HT1080 (cell line): ENCODE results near the gene SEMA3E. TPM values are rescaled to one million over a fixed set of nuclear protein-coding genes. Genes with fewer than 3 reads are reported as not detected.
A peak's percentile ranks its signal among the peaks of the same experiment; 100 is the strongest.

Experiments
- DNase-seq: peaks from one replicate; pipeline ENCODE4 v3.0.0-alpha.2; 2015; ENCODE audit warnings: low read depth
- small RNA-seq: library from RNA; depleted of rRNA; stranded (forward); fragments of <200 nt; gene quantifications from one replicate; pipeline ENCODE3, GENCODE V24; 2014
- total RNA-seq: library from RNA; depleted of rRNA; stranded (reverse); fragments of >200 nt; shearing (Covaris generic); gene quantifications from 2 replicates; pipeline ENCODE4 v1.2.3, GENCODE V29; 2014

Gene SEMA3E
- total RNA-seq, 1 experiment from 2014 or later = not detected

DNA sequence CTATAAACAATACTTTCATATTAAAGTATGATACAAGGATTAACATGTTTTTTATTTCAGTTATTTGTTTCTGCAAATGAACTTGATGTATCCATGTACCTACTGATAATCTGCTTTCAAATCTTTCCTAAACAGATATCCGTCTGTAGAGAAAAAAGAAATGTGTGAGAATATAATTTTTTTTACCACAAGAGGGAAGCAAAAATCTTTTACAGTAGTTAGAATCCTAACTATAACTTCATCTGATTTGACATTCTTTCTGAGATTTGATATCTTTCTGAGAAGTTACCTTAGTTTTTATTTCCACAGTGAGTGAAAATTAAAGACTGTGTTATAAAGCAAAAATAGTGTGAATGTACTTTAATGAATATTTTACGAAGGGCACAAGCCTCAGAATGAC, 282.3 kb downstream of the SEMA3E start:
- no peak for DNase-seq

GRCh38 chr7:83365746-83366145, 283.2 kb downstream of the SEMA3E start:
- DNase-seq = no peak

DNA sequence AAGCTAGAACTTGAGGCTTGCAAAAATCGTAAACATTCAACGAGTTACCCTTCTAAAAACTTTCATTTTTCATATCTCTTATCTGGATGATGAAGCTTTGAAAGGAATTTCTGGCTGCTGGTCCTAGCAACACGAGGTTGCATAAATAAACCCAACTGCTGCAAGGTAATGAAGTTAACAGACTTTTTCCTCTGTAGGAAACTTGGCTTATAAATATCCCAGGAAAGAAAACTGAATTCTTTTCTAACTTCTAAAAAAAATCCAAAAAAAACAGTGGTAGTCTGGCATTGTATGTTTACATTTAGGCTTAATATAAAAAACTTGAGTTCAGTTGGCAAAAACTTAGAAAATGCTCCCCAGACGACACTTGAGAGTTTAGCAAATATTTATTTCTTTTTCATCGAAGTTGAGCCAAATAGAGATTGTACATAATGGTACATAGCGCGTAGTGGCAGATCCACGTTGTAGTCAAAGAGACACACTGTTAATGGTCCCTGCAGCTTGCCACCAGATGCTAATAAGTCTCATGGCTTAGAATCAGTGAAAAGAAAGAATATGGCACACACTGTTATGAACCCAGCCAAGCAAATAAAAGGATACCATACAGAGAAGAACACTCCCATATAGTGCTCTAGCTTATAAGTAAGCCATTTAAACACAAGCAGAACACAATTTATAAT, 285.9 kb downstream of the SEMA3E start:
- no peak for DNase-seq

DNA sequence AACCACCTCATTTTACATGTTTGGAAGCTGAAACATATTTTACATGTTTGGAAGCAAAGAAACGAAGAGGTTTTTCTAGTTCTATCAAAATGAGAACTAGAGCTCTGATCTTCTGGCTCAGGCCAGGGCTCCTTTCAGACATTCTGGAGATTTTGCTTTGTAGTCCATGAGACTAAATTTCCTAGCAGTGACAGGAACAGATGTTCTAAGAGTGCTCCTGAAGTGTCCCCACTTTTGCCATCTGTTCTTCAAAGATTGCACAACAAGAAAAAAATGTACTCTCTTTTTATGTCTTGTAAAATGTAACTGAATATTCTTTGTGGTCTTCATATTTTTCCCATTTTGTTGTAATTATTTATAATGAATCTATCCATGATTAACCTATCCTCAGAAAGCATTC, 289.8 kb downstream of the SEMA3E start:
- DNase-seq = no peak

GRCh38 chr7:83355143-83355542, 293.8 kb downstream of the SEMA3E start:
- DNase-seq = peak; percentile 20

- peak; percentile 69 for DNase-seq
Measured at GRCh38 chr7:83347945-83348444, 300.9 kb downstream of the SEMA3E start.

DNA sequence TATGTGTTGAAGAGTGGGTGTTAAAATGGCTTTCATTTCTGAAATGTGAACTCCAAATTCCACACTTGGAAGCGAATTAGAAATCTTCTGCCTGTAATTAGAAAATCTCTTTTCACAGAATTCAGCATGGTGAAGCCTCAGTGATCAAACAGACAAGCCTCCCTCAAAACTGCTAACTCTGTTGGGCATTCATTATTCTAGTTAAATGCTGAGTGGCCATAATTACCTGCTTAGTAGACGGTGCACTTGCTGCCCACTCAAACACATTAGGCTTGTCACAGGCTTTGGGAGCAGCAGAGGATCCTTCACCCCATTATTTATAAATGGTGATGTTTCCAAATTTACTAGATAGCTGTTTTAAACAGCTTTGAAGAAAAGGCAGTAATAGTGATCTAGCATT, 309.0 kb downstream of the SEMA3E start:
- no peak for DNase-seq

- no peak for DNase-seq
Measured at GRCh38 chr7:83338277-83338950, 310.5 kb downstream of the SEMA3E start.

GRCh38 chr7:83337050-83337449, 311.9 kb downstream of the SEMA3E start:
- no peak for DNase-seq

- DNase-seq = no peak
Measured at GRCh38 chr7:83326223-83326622, 322.7 kb downstream of the SEMA3E start.

- no peak for DNase-seq
Measured at GRCh38 chr7:83325083-83325482, 323.9 kb downstream of the SEMA3E start.

- no peak for DNase-seq
Measured at GRCh38 chr7:83324596-83324995, 324.3 kb downstream of the SEMA3E start.

GRCh38 chr7:83321011-83321410, 327.9 kb downstream of the SEMA3E start:
- no peak for DNase-seq

DNA sequence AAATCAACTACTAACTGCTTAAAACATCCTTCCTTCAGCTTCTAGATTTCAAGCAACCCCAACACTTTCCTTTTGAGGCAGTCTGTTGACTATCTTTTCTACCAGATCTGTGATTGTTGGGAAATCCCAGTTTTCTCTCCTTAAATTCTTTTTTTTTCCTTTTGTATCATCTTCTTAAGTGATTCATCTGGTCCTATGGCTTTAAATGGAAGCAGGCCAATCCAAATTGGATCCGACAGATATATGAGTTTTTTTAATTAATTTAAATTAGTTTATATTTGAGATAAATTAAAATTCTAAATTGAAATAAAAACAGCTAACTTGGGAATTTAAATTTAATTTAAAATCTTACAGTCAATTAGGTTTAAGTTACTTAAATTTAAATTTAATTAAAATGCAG, 335.0 kb downstream of the SEMA3E start:
- DNase-seq = no peak

Small RNA genes lying within 50 kb of the gene (small RNA-seq; reads per million reads assigned to genes)
- gene AC079987.1 = not detected
